HG03558 (cell line): ENCODE measurements around the gene RAB40AL.
A peak's percentile ranks its signal among the peaks of the same experiment; 100 is the strongest.
"Not testable (repeated sequence)": the region's sequence is repeated elsewhere in the genome, so short reads cannot be mapped to it uniquely, and the experiment has no call there.

Source experiments
- ATAC-seq: cut with Tn5 transposase; IDR thresholded peaks from one replicate; pipeline ENCODE4 v1.9.1; 2021; ENCODE audit warnings: moderate number of reproducible peaks; ENCODE audit not compliant: unreplicated experiment; ENCODE audit errors: extremely low read depth

The RAB40AL gene, protein sequence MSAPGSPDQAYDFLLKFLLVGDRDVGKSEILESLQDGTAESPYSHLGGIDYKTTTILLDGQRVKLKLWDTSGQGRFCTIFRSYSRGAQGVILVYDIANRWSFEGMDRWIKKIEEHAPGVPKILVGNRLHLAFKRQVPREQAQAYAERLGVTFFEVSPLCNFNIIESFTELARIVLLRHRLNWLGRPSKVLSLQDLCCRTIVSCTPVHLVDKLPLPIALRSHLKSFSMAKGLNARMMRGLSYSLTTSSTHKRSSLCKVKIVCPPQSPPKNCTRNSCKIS

GRCh38 chrX:102936972-102937371, at the start of gene RAB40AL:
TSS of gene RAB40AL (plus strand) at chrX:102937272. CDS start at chrX:102937319, 47 bp downstream.
- ATAC-seq = not testable (repeated sequence)

DNA sequence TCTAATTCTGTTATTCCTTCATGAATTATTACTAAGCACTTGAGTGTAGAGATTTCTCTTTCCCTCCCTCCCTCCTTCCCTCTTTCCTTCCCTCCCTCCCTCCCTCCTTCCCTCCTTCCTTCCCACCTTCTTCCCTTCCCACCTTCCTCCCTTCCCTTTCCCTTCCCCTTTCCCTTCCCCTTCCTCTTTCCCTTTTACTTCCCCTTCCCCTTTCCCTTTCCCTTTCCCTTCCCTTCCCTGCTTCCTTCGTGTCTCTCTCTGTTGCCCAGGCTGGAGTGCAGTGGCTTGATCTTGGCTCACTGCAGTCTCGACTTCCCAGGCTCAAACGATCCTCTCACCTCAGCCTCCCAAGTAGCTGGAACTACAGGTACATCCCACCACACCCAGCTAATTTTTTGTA, 49.4 kb upstream of the RAB40AL start:
- no peak for ATAC-seq

GRCh38 chrX:102892103-102892502, 45.0 kb upstream of the RAB40AL start:
- no peak for ATAC-seq

GRCh38 chrX:102899940-102900916, 36.8 kb upstream of the RAB40AL start:
- no peak for ATAC-seq

DNA sequence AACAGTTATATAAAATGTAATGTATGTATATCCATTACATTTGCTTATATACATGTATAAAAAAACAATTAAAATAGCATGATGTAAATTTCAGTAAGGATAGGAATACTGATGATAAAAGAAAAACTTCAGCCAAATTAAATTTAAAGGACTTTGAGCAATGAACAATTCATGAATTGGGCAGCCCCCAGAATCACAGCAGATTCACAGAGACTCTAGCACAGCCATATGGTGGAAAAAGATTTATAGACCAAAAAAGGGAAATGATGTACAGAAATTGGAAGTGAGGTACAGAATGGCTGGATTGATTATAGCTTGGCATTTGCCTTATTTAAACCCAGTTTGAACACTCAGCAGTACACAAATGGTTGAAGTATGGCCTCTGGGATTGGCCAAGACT, 34.7 kb upstream of the RAB40AL start:
- ATAC-seq = no peak

- ATAC-seq = no peak
Observed at GRCh38 chrX:102930990-102931756, 5.9 kb upstream of the RAB40AL start.

DNA sequence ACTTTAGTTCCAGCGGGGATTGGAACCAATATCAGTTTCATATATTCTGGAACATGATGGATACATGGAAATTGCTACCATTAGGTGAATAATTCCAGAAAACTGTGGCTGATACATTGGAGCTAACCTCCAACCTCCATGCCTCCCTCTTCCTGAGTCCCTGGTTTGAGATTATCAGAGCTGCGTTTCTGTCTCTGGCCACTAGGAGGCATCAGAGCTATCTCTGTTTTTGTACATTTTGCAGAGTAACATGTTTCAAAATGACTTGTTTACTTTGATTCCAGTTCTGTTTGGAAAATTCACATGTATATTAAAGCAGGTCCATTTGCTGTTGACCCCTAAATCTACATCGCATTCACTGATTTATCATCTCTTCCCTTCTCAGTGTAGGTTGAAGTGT, 2.4 kb upstream of the RAB40AL start:
- ATAC-seq = no peak

GRCh38 chrX:102950908-102951866, 14.1 kb downstream of the RAB40AL start:
- ATAC-seq = peak; percentile 69

DNA sequence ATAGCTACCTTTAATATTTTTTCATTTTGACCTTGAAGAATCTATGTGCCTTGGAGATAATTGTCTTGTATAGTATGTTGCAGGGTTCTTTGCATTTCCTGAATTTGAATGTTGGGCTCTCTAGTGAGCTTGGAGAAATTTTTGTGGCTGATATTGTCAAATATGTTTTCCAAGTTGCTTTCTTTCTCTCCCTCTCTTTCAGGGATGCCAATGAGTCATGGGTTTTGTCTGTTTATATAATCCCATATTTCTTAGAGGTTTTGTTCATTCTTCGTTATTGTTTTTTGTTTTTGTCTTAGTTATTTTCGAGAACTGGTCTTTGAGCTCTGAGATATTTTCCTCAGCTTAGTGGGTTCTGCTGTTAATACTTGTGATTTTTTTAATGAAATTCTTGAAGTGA, 20.7 kb downstream of the RAB40AL start:
- no peak for ATAC-seq

- ATAC-seq = no peak
Observed at GRCh38 chrX:102958794-102959193, 21.7 kb downstream of the RAB40AL start.

- ATAC-seq = no peak
Observed at GRCh38 chrX:102959471-102959870, 22.4 kb downstream of the RAB40AL start.

DNA sequence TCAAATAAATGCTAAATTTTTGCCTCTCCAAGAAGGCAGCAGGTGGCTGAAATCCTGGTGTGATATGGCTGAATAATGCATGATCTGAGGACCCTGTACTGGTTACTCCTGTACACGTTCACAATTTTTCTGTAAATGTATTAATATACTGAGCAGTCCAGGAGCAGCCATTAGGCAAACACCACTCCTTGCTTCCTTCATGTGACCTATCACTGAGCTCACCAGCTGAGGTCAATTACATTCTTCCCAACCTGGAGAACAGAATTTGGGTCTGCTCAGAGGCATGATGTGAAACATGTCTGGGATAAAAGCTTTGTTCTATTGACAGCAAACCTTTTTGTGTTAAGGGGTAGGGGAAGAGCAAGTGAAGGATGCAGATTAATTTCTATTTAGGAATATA, 26.9 kb downstream of the RAB40AL start:
- no peak for ATAC-seq

GRCh38 chrX:102964940-102965339, 27.9 kb downstream of the RAB40AL start:
- no peak for ATAC-seq

GRCh38 chrX:102966701-102967100, 29.6 kb downstream of the RAB40AL start:
- no peak for ATAC-seq

DNA sequence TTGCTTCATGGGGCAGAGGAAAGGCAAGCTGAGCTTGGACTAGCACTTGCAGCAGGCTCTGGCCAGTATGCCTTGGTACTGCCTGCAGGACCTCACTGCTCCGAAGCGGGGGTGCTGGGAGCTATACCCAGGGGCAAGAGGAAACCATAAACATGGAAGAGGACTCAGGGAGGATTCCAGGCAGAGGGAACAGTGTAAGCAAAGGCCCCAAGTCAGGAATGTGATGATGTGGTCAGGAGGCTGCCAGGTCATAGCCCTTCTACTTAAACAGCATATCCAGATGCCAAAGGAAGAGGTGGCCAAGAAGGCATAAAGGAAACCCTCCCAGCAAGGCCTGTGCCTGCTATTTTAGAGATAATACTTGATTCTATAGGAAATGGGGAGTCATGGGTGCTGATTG, 31.1 kb downstream of the RAB40AL start:
- ATAC-seq = no peak

DNA sequence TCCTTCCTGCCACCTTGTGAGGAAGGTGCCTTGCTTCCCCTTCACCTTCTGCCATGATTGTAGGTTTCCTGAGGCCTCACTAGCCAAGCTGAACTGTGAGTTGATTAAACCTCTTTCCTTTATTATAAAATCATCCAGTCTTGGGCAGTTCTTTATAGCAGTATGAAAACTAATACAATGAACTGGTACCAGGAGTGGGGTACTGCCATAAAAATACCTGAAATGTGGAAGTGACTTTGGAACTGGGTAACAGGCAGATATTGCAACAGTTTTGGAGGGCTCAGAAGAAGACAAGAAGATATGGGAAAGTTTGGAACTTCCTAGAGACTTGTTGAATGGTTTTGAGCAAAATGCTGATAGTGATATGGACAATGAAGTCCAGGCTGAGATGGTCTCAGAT, 34.5 kb downstream of the RAB40AL start:
- not testable (repeated sequence) for ATAC-seq

DNA sequence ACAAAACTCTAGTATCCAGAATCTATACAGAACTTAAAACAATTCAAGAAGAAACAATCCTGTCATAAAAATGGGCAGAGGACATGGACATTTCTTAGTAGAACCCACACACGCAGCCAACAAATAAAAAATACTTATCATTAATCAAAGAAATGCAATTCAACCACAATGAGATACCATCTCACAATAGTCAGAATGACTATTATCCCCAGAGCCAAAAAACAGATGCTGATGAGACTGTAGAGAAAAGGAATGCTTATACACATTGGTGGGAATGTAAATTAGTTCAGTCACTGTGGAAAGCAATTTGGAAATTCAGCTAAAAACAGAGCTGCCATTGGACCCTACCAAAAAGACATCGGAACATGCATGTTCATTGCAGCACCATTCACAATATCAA, 37.9 kb downstream of the RAB40AL start:
- ATAC-seq = no peak

DNA sequence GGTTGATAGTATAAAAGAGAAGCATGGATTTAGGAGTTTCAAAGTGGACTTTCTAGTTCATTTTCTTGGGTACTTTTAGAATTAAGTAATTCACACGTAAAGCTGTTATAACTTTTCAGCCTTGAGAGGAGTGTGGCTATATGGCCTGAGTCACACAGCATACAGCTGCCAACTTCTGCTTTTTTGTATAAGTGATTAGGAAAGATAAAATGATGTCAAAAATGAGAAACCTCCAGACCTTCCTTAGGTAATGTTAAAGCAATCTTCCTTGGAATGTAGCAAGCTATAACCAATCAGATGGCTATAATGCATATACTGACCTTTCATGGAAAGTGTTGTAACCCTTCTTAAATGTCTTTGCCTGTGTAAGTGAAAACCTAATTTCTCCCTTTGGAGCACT, 39.2 kb downstream of the RAB40AL start:
- no peak for ATAC-seq

GRCh38 chrX:102976793-102977495, 39.9 kb downstream of the RAB40AL start:
- ATAC-seq = no peak
